H54 (cell line): ENCODE results near the gene LRRC26.
A peak's percentile ranks its signal among the peaks of the same experiment; 100 is the strongest.

ENCODE experiments used
- DNase-seq: peaks from one replicate; pipeline ENCODE4 v3.0.0; 2011; ENCODE audit warnings: low spot score, mixed read lengths; ENCODE audit not compliant: insufficient read length
- FAIRE-seq: peaks from 3 replicates; lab custom pipeline; 2011; peaks lifted over from hg19 to GRCh38; lab: Jason Lieb, UNC
- POLR2A ChIP-seq: IDR thresholded peaks from 2 replicates; pipeline ENCODE4 v1.6.1; 2011; ENCODE audit warnings: low read depth, mild to moderate bottlenecking, low read length

Gene LRRC26

GRCh38 chr9:137205126-137206069 is 35.5 kb upstream of the LRRC26 start, which contains the start of the genes NDOR1 and TMEM203:
Gene NDOR1, plus strand, starts transcription at chr9:137205700. Its CDS starts 78 bp downstream, at chr9:137205778.
Gene TMEM203, minus strand, starts transcription at chr9:137205648. Its CDS starts 234 bp downstream, at chr9:137205414.
- peak; percentile 100 for DNase-seq
- no peak for FAIRE-seq
- TF ChIP-seq POLR2A = peak; percentile 87

- TF ChIP-seq POLR2A = no peak
- no peak for DNase-seq
- FAIRE-seq = no peak
These were observed 34.9 kb upstream of the LRRC26 start for GRCh38 chr9:137204731-137205125.

GRCh38 chr9:137202966-137203365 is 33.1 kb upstream of the LRRC26 start:
- DNase-seq (no peak), FAIRE-seq (no peak)
- TF ChIP-seq POLR2A = no peak

- DNase-seq (no peak), FAIRE-seq (no peak)
- no peak for TF ChIP-seq POLR2A
These were observed 31.5 kb upstream of the LRRC26 start for GRCh38 chr9:137201205-137201868.

GRCh38 chr9:137200311-137201204 is 30.7 kb upstream of the LRRC26 start, which contains the start of gene TPRN:
Gene TPRN, minus strand, starts transcription at chr9:137200741. Its CDS starts 30 bp downstream, at chr9:137200711.
- FAIRE-seq (peak; percentile 91), DNase-seq (peak; percentile 100)
- TF ChIP-seq POLR2A = peak; percentile 89

GRCh38 chr9:137199411-137200121 is 29.7 kb upstream of the LRRC26 start:
- DNase-seq (no peak), FAIRE-seq (no peak)
- no peak for TF ChIP-seq POLR2A

- DNase-seq (no peak), FAIRE-seq (no peak)
- no peak for TF ChIP-seq POLR2A
These were observed 29.0 kb upstream of the LRRC26 start for GRCh38 chr9:137198902-137199283.

GRCh38 chr9:137198051-137198901 is 28.4 kb upstream of the LRRC26 start:
- DNase-seq (no peak), FAIRE-seq (no peak)
- no peak for TF ChIP-seq POLR2A

- TF ChIP-seq POLR2A = no peak
- FAIRE-seq = no peak
These were observed 25.8 kb upstream of the LRRC26 start for GRCh38 chr9:137195525-137196220.

GRCh38 chr9:137194909-137195308 is 25.1 kb upstream of the LRRC26 start:
- DNase-seq = no peak
- no peak for TF ChIP-seq POLR2A
- FAIRE-seq = no peak

More at GRCh38 chr9:137195525-137196220, 25.8 kb upstream of the LRRC26 start:
- DNase-seq = no peak

GRCh38 chr9:137194388-137194787 is 24.5 kb upstream of the LRRC26 start:
- TF ChIP-seq POLR2A = no peak
- DNase-seq = no peak
- no peak for FAIRE-seq
